ENCODE results near the gene KCNH6. TPM values are rescaled to one million over a fixed set of nuclear protein-coding genes. Genes with fewer than 3 reads are reported as not detected.

The KCNH6 gene
- total RNA-seq, 1 experiment from 2014 or later, result not detected

DNA sequence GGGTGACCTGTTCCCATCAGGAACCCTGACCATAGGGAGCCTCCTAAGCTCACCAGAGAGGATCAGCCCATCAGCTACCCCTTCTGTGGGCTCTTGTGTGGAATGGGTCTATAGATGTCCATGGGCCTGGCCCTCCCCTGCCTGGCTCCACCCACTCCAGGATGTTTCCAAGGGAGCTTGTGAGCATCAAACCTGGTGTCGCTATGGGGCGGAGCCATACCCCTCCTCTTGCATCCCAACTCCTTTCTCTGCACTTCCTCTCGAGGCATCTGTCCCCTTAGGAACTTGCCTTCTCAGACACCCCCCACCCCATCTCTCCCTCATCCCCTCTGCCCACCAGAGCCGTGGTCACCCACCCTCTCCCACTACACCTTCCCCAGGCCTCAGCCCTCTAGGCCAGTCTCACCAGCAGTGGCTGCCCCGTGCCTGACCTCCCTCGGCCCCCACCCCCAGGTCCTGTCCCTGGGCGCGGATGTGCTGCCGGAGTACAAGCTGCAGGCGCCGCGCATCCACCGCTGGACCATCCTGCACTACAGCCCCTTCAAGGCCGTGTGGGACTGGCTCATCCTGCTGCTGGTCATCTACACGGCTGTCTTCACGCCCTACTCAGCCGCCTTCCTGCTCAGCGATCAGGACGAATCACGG lies 10.4 kb downstream of the KCNH6 start:
- Mint-ChIP-seq H3K9me3 (ENCODE audit: unreplicated experiment) (no peaks in the 10 kb centered on the region), H3K4me3 (ENCODE audit: unreplicated experiment) (no peak overlapping the region), H3K4me1 (ENCODE audit: low read depth, unreplicated experiment) (no peaks in the 10 kb centered on the region), H3K36me3 (ENCODE audit: insufficient read depth, unreplicated experiment) (no peaks in the 10 kb centered on the region), H3K27me3 (ENCODE audit: insufficient read depth, unreplicated experiment) (peaks cover 7% of the 10 kb centered on the region), H3K27ac (ENCODE audit: unreplicated experiment) (no peak overlapping the region)
- no peaks in the 10 kb centered on the region for H3K4me1 ChIP-seq
- no TSS peak for BruUV-seq (replicated peaks)
- intact Hi-C loops (cut with micrococcal nuclease; ENCODE audit: unreplicated experiment), result no loop called here
- H3K9me3 ChIP-seq, result no peaks in the 10 kb centered on the region
- H3K36me3 ChIP-seq (ENCODE audit: control insufficient read depth, insufficient read depth, low read length), result no peaks in the 10 kb centered on the region
- POLR2A ChIA-PET, result no interaction called here
- H3K4me3 ChIP-seq (ENCODE audit: low read depth, low read length), result no peak overlapping the region
- CTCF ChIA-PET, result no interaction called here
- DNase-seq, result no peak
- H3K27me3 ChIP-seq (replicated peaks; ENCODE audit: control insufficient read depth, insufficient read depth, low read length), result no peaks in the 10 kb centered on the region
- TF ChIP-seq, protein P1, sequence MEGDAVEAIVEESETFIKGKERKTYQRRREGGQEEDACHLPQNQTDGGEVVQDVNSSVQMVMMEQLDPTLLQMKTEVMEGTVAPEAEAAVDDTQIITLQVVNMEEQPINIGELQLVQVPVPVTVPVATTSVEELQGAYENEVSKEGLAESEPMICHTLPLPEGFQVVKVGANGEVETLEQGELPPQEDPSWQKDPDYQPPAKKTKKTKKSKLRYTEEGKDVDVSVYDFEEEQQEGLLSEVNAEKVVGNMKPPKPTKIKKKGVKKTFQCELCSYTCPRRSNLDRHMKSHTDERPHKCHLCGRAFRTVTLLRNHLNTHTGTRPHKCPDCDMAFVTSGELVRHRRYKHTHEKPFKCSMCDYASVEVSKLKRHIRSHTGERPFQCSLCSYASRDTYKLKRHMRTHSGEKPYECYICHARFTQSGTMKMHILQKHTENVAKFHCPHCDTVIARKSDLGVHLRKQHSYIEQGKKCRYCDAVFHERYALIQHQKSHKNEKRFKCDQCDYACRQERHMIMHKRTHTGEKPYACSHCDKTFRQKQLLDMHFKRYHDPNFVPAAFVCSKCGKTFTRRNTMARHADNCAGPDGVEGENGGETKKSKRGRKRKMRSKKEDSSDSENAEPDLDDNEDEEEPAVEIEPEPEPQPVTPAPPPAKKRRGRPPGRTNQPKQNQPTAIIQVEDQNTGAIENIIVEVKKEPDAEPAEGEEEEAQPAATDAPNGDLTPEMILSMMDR (IDR thresholded peaks at IDR 0.05; ENCODE audit: insufficient read depth in 1 of 2, low read depth in 1 of 2, low read length in 1 of 2, severe bottlenecking in 1 of 2, unreplicated experiment in 1 of 2), result no peak

DNA sequence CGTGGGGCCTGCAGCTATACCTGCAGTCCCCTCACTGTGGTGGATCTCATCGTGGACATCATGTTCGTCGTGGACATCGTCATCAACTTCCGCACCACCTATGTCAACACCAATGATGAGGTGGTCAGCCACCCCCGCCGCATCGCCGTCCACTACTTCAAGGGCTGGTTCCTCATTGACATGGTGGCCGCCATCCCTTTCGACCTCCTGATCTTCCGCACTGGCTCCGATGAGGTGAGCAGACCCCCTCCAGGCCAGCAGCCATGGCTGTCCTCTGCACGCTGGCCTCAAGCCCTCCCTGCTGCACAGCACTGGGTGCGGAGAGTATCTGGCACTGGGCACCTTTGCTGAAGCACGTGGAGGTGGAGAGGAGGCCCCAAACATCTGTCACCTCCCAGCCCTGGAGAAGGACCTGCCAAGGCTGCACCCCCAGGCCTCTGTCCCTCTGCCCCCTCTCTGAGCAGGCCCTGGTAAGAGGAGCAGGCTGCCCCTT lies 11.0 kb downstream of the KCNH6 start:
- POLR2A ChIA-PET, result no interaction called here
- no TSS peak for BruUV-seq (replicated peaks)
- TF ChIP-seq, protein P1 (IDR thresholded peaks at IDR 0.05; ENCODE audit: insufficient read depth in 1 of 2, low read depth in 1 of 2, low read length in 1 of 2, severe bottlenecking in 1 of 2, unreplicated experiment in 1 of 2), result no peak
- no peaks in the 10 kb centered on the region for H3K4me1 Mint-ChIP-seq (ENCODE audit: low read depth, unreplicated experiment)
- CTCF ChIA-PET, result no interaction called here
- DNase-seq, result no peak
- no peaks in the 10 kb centered on the region for H3K36me3 Mint-ChIP-seq (ENCODE audit: insufficient read depth, unreplicated experiment)
- peaks cover 8% of the 10 kb centered on the region for H3K27me3 Mint-ChIP-seq (ENCODE audit: insufficient read depth, unreplicated experiment)
- intact Hi-C loops (cut with micrococcal nuclease; ENCODE audit: unreplicated experiment), result no loop called here
- no peaks in the 10 kb centered on the region for H3K9me3 ChIP-seq
- H3K27me3 ChIP-seq (replicated peaks; ENCODE audit: control insufficient read depth, insufficient read depth, low read length), result no peaks in the 10 kb centered on the region; the same call in 1 of the 2 replicates
- H3K9me3 Mint-ChIP-seq (ENCODE audit: unreplicated experiment), result no peaks in the 10 kb centered on the region
- no peak overlapping the region for H3K4me3 ChIP-seq (ENCODE audit: low read depth, low read length)
- no peak overlapping the region for H3K27ac Mint-ChIP-seq (ENCODE audit: unreplicated experiment)
- no peaks in the 10 kb centered on the region for H3K4me1 ChIP-seq
- no peak overlapping the region for H3K4me3 Mint-ChIP-seq (ENCODE audit: unreplicated experiment)
- H3K36me3 ChIP-seq (ENCODE audit: control insufficient read depth, insufficient read depth, low read length), result no peaks in the 10 kb centered on the region

DNA sequence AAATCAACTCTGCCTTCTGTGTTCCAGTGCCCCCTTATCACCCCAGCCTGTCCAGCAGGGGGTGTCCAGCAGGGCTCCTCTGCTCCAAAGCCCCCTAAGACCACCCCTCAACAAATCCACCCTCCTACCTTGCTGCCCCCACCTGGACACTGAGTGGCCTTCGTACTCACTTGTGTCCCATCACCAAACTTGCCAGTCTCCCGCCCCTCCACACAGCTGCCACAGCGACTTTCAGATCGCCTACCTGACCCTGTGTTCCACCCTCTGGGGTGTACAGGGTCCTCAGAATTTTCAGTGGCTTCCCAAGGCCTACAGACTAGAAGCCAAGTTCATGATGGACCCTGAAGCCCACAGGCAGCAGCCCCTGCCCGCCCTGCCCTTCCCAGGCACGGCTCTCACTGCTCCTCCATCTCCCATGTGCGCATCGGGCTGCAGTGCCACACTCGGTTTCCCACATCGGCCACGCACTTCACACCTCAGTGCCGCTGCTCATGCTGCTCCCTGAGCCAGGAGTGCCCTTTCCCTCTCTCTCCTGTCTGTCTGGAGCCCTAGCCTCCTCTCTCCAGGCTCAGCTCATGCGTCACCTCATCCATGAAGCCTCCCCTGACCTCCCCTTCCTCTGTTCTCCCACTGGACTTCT lies 11.8 kb downstream of the KCNH6 start:
- H3K4me3 ChIP-seq (ENCODE audit: low read depth, low read length), result no peak overlapping the region

More for the DNA sequence above, 11.8 kb downstream of the KCNH6 start:
- BruUV-seq (replicated peaks), result no TSS peak
- H3K27ac Mint-ChIP-seq (ENCODE audit: unreplicated experiment), result no peak overlapping the region
- no peaks in the 10 kb centered on the region for H3K4me1 Mint-ChIP-seq (ENCODE audit: low read depth, unreplicated experiment)
- no peak overlapping the region for H3K4me3 Mint-ChIP-seq (ENCODE audit: unreplicated experiment)
- intact Hi-C loops (cut with micrococcal nuclease; ENCODE audit: unreplicated experiment), result no loop called here
- H3K9me3 ChIP-seq, result no peaks in the 10 kb centered on the region
- DNase-seq, result no peak
- H3K9me3 Mint-ChIP-seq (ENCODE audit: unreplicated experiment), result no peaks in the 10 kb centered on the region
- H3K27me3 ChIP-seq (replicated peaks; ENCODE audit: control insufficient read depth, insufficient read depth, low read length), result no peaks in the 10 kb centered on the region; the same call in 1 of the 2 replicates
- CTCF ChIA-PET, result no interaction called here
- TF ChIP-seq, protein P1 (IDR thresholded peaks at IDR 0.05; ENCODE audit: insufficient read depth in 1 of 2, low read depth in 1 of 2, low read length in 1 of 2, severe bottlenecking in 1 of 2, unreplicated experiment in 1 of 2), result no peak
- POLR2A ChIA-PET, result no interaction called here
- H3K27me3 Mint-ChIP-seq (ENCODE audit: insufficient read depth, unreplicated experiment), result peaks cover 16% of the 10 kb centered on the region
- no peaks in the 10 kb centered on the region for H3K36me3 Mint-ChIP-seq (ENCODE audit: insufficient read depth, unreplicated experiment)
- H3K36me3 ChIP-seq (ENCODE audit: control insufficient read depth, insufficient read depth, low read length), result no peaks in the 10 kb centered on the region
- H3K4me1 ChIP-seq, result no peaks in the 10 kb centered on the region

Data from Caco-2 (cell line).